Smooth muscle cell (in vitro differentiated cells): ENCODE data around the gene CSF1R. TPM values are rescaled to one million over a fixed set of nuclear protein-coding genes. Genes with fewer than 3 reads are reported as not detected.

ENCODE experiments used
- DNase-seq: peaks from one replicate; lab custom pipeline; 2025; ENCODE audit not compliant: unreplicated experiment; lab: John Stamatoyannopoulos, UW
- H2AFZ ChIP-seq: fragments of 200-600 bp; sonication (generic); 2 replicates; pipeline ENCODE4 v1.6.0; 2016; ENCODE audit warnings: antibody characterized with exemption, low read depth, mild to moderate bottlenecking
- H3F3A ChIP-seq: fragments of 200-600 bp; sonication (generic); 2 replicates; pipeline ENCODE4 v1.6.0; 2017; ENCODE audit warnings: antibody characterized with exemption, low read depth
- H3K27ac ChIP-seq: fragments of 200-600 bp; sonication (generic); 2 replicates; pipeline ENCODE4 v1.5.1; 2016; ENCODE audit warnings: low read depth, mild to moderate bottlenecking
- H3K27me3 ChIP-seq: fragments of 200-600 bp; sonication (generic); 2 replicates; pipeline ENCODE4 v1.6.1; 2016; ENCODE audit warnings: low read depth, mild to moderate bottlenecking
- H3K36me3 ChIP-seq: fragments of 200-600 bp; sonication (generic); 2 replicates; pipeline ENCODE4 v1.5.1; 2016; ENCODE audit warnings: low read depth
- H3K4me1 ChIP-seq: fragments of 200-600 bp; sonication (generic); 2 replicates; pipeline ENCODE4 v1.5.1; 2016; ENCODE audit warnings: low read depth
- H3K4me2 ChIP-seq: fragments of 200-600 bp; sonication (generic); 2 replicates; pipeline ENCODE4 v1.6.0; 2016; ENCODE audit warnings: mild to moderate bottlenecking
- H3K4me3 ChIP-seq: fragments of 200-600 bp; sonication (generic); 2 replicates; pipeline ENCODE4 v1.5.1; 2016; ENCODE audit warnings: mild to moderate bottlenecking
- H3K79me2 ChIP-seq: fragments of 200-600 bp; sonication (generic); 2 replicates; pipeline ENCODE4 v1.6.0; 2016; ENCODE audit warnings: low read depth, mild to moderate bottlenecking
- H3K9ac ChIP-seq: fragments of 200-600 bp; sonication (generic); 2 replicates; pipeline ENCODE4 v1.6.0; 2016; ENCODE audit warnings: low read depth
- H3K9me3 ChIP-seq: fragments of 200-600 bp; sonication (generic); replicated peaks from 2 replicates; pipeline ENCODE4 v1.5.1; 2016; ENCODE audit warnings: low read depth
- H4K20me1 ChIP-seq: fragments of 200-600 bp; sonication (generic); 2 replicates; pipeline ENCODE4 v1.6.0; 2016; ENCODE audit warnings: low read depth
- WGBS: methylation state at CpG from one replicate; pipeline ENCODE4 v1.1.7; 2016; ENCODE audit warnings: low lambda C conversion rate; 5-methylcytosine and 5-hydroxymethylcytosine counted together
- polyA plus RNA-seq: library from polyadenylated mRNA; unstranded; fragments of >200 nt; fragmentation: Nextera tagmentation; extraction: Ambion mirVana; gene quantifications from 2 replicates; pipeline ENCODE4 v1.2.1, GENCODE V29; 2016
- total RNA-seq: library from RNA; depleted of rRNA; stranded (reverse); fragments of >200 nt; gene quantifications from 2 replicates; pipeline ENCODE4 v1.2.3, GENCODE V29; 2014
- TF ChIP-seq, protein P1 (sequence below): fragments of 200-600 bp; sonication (generic); IDR thresholded peaks from 2 replicates; pipeline ENCODE4 v1.5.1; 2017; ENCODE audit warnings: borderline replicate concordance, mild to moderate bottlenecking, antibody characterized with exemption; ENCODE audit not compliant: insufficient read depth, poor library complexity, severe bottlenecking

The CSF1R gene
- total and polyA plus RNA-seq, 2 experiments from 2014 or later, result 2.2 to 3.9 TPM

DNA sequence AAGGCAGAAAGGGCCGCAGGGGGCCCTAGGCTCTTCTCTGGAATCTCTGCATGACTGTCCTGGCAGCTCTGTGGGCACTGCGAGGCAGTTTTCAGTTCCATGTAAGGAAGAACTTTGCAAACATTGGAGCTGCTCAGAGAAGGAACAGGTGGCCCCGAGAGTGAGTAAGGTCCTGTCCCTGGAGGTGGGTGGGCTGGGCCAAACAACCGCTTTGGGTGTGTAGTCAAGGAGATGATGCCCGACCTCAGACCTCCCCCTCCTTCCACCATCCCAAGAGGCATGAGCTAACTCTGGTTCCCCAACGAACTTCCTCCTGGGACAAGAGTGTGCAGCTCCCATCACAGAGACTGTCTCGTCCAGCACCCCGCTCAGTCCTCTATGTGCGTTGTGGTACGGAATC is 20.5 kb downstream of the CSF1R start:
- Histone ChIP-seq H4K20me1 (no peaks in the 10 kb centered on the region), H3K4me1 (peaks cover 23% of the 10 kb centered on the region), H3K27me3 (no peaks in the 10 kb centered on the region), H3K79me2 (no peaks in the 10 kb centered on the region), H3K9me3 (no peaks in the 10 kb centered on the region), H2AFZ (no peak overlapping the region), H3K27ac (peak overlapping the region; percentile 76), H3F3A (peaks cover 7% of the 10 kb centered on the region), H3K4me2 (peak overlapping the region; percentile 24), H3K36me3 (no peaks in the 10 kb centered on the region), H3K4me3 (no peak overlapping the region), H3K9ac (peak overlapping the region; percentile 22)
- no peak for DNase-seq
- TF ChIP-seq, protein P1, sequence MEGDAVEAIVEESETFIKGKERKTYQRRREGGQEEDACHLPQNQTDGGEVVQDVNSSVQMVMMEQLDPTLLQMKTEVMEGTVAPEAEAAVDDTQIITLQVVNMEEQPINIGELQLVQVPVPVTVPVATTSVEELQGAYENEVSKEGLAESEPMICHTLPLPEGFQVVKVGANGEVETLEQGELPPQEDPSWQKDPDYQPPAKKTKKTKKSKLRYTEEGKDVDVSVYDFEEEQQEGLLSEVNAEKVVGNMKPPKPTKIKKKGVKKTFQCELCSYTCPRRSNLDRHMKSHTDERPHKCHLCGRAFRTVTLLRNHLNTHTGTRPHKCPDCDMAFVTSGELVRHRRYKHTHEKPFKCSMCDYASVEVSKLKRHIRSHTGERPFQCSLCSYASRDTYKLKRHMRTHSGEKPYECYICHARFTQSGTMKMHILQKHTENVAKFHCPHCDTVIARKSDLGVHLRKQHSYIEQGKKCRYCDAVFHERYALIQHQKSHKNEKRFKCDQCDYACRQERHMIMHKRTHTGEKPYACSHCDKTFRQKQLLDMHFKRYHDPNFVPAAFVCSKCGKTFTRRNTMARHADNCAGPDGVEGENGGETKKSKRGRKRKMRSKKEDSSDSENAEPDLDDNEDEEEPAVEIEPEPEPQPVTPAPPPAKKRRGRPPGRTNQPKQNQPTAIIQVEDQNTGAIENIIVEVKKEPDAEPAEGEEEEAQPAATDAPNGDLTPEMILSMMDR, result no peak
- WGBS, result 71% methylated on average over 10 of the region's 10 CpGs

DNA sequence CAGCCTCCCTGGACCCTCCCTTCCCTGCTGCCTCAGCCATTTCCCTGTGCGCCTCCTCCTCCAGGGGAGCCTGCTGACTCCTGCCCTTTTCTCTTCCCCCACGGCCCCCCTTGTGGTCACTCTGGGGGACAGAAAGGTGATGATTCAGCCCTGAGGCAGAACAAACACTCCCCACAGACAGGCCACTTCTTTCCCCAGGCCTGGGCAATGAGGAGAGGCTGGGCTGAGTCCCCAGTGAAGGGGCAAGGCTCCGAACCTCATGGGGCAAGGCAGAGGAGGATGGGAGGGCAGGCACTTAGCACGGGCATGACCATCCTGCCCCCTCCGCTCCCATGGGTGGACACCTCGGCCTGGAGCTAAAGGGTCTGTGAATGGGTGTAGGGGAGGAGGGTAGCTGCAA is 21.0 kb downstream of the CSF1R start:
- no peak for DNase-seq
- TF ChIP-seq, protein P1, result no peak
- H3K27me3 ChIP-seq, result no peaks in the 10 kb centered on the region
- no peak overlapping the region for H2AFZ ChIP-seq
- no peak overlapping the region for H3K4me3 ChIP-seq
- H3K9ac ChIP-seq, result no peak overlapping the region
- H3K27ac ChIP-seq, result peak overlapping the region; percentile 76
- H3K9me3 ChIP-seq, result no peaks in the 10 kb centered on the region
- peaks cover 23% of the 10 kb centered on the region for H3K4me1 ChIP-seq
- peak overlapping the region; percentile 24 for H3K4me2 ChIP-seq
- H4K20me1 ChIP-seq, result no peaks in the 10 kb centered on the region
- H3F3A ChIP-seq, result peaks cover 7% of the 10 kb centered on the region
- 61% methylated on average over 6 of the region's 6 CpGs for WGBS
- no peaks in the 10 kb centered on the region for H3K36me3 ChIP-seq
- H3K79me2 ChIP-seq, result no peaks in the 10 kb centered on the region

DNA sequence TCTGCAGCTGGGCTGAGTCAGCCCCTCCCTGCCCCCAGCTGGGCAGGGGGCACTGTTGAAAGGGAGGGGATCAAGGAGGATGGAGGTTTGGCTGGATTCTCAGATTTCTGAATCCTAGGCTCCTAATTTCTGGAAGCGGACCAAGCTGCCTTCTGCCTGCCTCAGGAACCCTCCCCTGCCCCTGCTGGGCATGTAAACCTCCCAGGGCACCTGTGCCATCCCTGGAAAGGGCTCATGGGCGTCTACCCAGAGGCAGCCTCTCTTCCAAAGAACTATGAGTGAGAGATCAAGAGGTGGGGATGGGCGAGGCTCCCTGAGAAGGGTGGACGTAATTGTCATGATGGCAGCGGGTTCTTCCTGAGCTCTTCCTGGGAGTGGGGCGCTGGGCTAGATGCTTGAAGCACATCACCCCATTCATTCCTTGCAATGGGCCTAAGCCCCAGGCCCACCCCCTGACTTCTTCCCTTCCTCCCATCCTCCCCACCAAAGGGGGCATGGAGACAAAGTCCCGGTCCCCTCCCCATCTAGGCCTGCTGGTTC is 21.6 kb downstream of the CSF1R start:
- H3K9me3 ChIP-seq, result no peaks in the 10 kb centered on the region
- TF ChIP-seq, protein P1, result no peak
- H3K4me2 ChIP-seq, result peak overlapping the region; percentile 24
- DNase-seq, result no peak
- no peaks in the 10 kb centered on the region for H3K27me3 ChIP-seq
- H4K20me1 ChIP-seq, result no peaks in the 10 kb centered on the region
- H3K9ac ChIP-seq, result no peak overlapping the region
- WGBS, result 93% methylated on average over 7 of the region's 7 CpGs
- no peaks in the 10 kb centered on the region for H3K79me2 ChIP-seq
- peaks cover 23% of the 10 kb centered on the region for H3K4me1 ChIP-seq
- H3K36me3 ChIP-seq, result no peaks in the 10 kb centered on the region
- peak overlapping the region; percentile 76 for H3K27ac ChIP-seq
- no peak overlapping the region for H3K4me3 ChIP-seq
- peaks cover 7% of the 10 kb centered on the region for H3F3A ChIP-seq
- no peak overlapping the region for H2AFZ ChIP-seq

DNA sequence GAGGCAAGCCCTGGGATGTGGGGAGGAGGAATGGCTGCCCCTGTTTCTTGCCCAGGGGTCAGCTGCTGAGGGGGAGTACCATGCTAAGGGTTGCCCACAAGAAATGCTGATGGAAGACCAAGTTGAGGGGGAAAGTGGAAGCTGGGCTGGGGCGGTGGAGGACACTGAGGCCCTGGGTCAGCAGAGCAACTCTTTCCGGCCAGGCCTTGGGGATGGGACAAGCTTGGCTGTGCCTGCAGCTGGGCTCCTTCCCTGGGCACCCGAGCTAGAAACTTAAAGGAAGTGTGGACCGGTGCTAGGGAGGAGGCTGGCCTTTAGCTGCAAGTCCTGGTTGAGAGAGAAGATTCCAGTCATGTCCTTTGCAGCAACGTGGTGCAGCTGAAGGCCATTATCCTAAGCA is 22.7 kb downstream of the CSF1R start:
- Histone ChIP-seq H2AFZ (no peak overlapping the region), H4K20me1 (no peaks in the 10 kb centered on the region), H3K4me2 (no peak overlapping the region), H3K9ac (no peak overlapping the region), H3K4me3 (no peak overlapping the region), H3K27me3 (no peaks in the 10 kb centered on the region), H3K4me1 (peaks cover 23% of the 10 kb centered on the region), H3K79me2 (no peaks in the 10 kb centered on the region), H3K9me3 (no peaks in the 10 kb centered on the region), H3K36me3 (no peaks in the 10 kb centered on the region), H3F3A (peaks cover 7% of the 10 kb centered on the region), H3K27ac (no peak overlapping the region)
- DNase-seq, result no peak
- 91% methylated on average over 5 of the region's 5 CpGs for WGBS
- TF ChIP-seq, protein P1, result no peak
